Stimulated activated CD4-positive, alpha-beta T cell treated with anti-CD3 and anti-CD28 coated beads, Interleukin-1b, Interleukin-23, amount 100 ng/mL, for 24 hours (primary cell): ENCODE data around the gene BCDIN3D.
"Not testable (repeated sequence)": the region's sequence is repeated elsewhere in the genome, so short reads cannot be mapped to it uniquely, and the experiment has no call there.

Experiments used
- DNase-seq, 4 experiments: peaks; one replicate each; pipeline ENCODE4 v3.0.0-alpha.2; 2020; ENCODE audit warnings: low read depth in 4 of 4, low spot score in 1 of 4

BCDIN3D gene

GRCh38 chr12:49877066-49877465 lies 34.2 kb upstream of the BCDIN3D start:
- no peak for DNase-seq

- DNase-seq, result no peak
Measured at GRCh38 chr12:49876070-49876469, 33.2 kb upstream of the BCDIN3D start.

- DNase-seq, result no peak
Measured at GRCh38 chr12:49875115-49875720, 32.3 kb upstream of the BCDIN3D start.

- no peak for DNase-seq
Measured at GRCh38 chr12:49874142-49874897, 31.4 kb upstream of the BCDIN3D start.

- no peak for DNase-seq
Measured at GRCh38 chr12:49873361-49873934, 30.5 kb upstream of the BCDIN3D start.

- no peak for DNase-seq
Measured at GRCh38 chr12:49872781-49873181, 29.9 kb upstream of the BCDIN3D start.

- no peak for DNase-seq
Measured at GRCh38 chr12:49872381-49872780, 29.5 kb upstream of the BCDIN3D start.

GRCh38 chr12:49871811-49872251 lies 28.9 kb upstream of the BCDIN3D start:
- DNase-seq, result not testable (repeated sequence)

GRCh38 chr12:49871263-49871561 lies 28.3 kb upstream of the BCDIN3D start:
- no peak for DNase-seq

- DNase-seq, result no peak
Measured at GRCh38 chr12:49870501-49871262, 27.8 kb upstream of the BCDIN3D start.

- DNase-seq, result no peak
Measured at GRCh38 chr12:49869816-49870500, 27.1 kb upstream of the BCDIN3D start.

- DNase-seq, result no peak
Measured at GRCh38 chr12:49868952-49869815, 26.3 kb upstream of the BCDIN3D start.

- DNase-seq, result no peak
Measured at GRCh38 chr12:49868449-49868848, 25.5 kb upstream of the BCDIN3D start.

GRCh38 chr12:49867570-49868341 lies 24.9 kb upstream of the BCDIN3D start:
- DNase-seq, result no peak

- peak; percentile 54 to 61 (median 60) for DNase-seq
Measured at GRCh38 chr12:49866859-49867569, 24.1 kb upstream of the BCDIN3D start.

- DNase-seq, result no peak
Measured at GRCh38 chr12:49865782-49866135, 22.9 kb upstream of the BCDIN3D start.

- DNase-seq, result no peak
Measured at GRCh38 chr12:49865109-49865781, 22.3 kb upstream of the BCDIN3D start.

GRCh38 chr12:49864798-49865090 lies 21.8 kb upstream of the BCDIN3D start:
- DNase-seq, result no peak
